Adipocyte (in vitro differentiated cells): ENCODE data around the gene ADAP1.

ENCODE experiments used
- DNase-seq: peaks from one replicate; pipeline ENCODE4 v3.0.0-alpha.2; 2015; ENCODE audit warnings: low read depth
- H3K27me3 ChIP-seq: replicated peaks from 2 replicates; pipeline ENCODE4 v1.7.0; 2013; ENCODE audit warnings: mild to moderate bottlenecking, low read length, moderate library complexity; ENCODE audit not compliant: control insufficient read depth, insufficient read depth
- H3K36me3 ChIP-seq: 2 replicates; pipeline ENCODE4 v1.7.0; 2013; ENCODE audit warnings: low read length, mild to moderate bottlenecking, moderate library complexity; ENCODE audit not compliant: control insufficient read depth, insufficient read depth, severe bottlenecking
- H3K4me1 ChIP-seq: 2 replicates; pipeline ENCODE4 v1.7.0; 2013; ENCODE audit warnings: mild to moderate bottlenecking, low read length, moderate library complexity; ENCODE audit not compliant: control insufficient read depth, insufficient read depth
- H3K4me3 ChIP-seq: 2 replicates; pipeline ENCODE4 v1.7.0; 2013; ENCODE audit warnings: mild to moderate bottlenecking, low read length, moderate library complexity
- H3K9ac ChIP-seq: 2 replicates; pipeline ENCODE4 v1.7.0; 2013; ENCODE audit warnings: mild to moderate bottlenecking, low read length, moderate library complexity
- H3K9me3 ChIP-seq: 2 replicates; pipeline ENCODE4 v1.7.0; 2013; ENCODE audit warnings: mild to moderate bottlenecking, low read length, moderate library complexity; ENCODE audit not compliant: control insufficient read depth

ADAP1 gene

GRCh38 chr7:919924-920341, 34.5 kb downstream of the ADAP1 start:
- H3K9me3 ChIP-seq, result no peaks in the 10 kb centered on the region
- no peak for DNase-seq
- H3K36me3 ChIP-seq, result no peaks in the 10 kb centered on the region
- H3K27me3 ChIP-seq, result peaks cover 13% of the 10 kb centered on the region
- no peak overlapping the region for H3K9ac ChIP-seq
- peaks cover 9% of the 10 kb centered on the region for H3K4me1 ChIP-seq
- no peak overlapping the region for H3K4me3 ChIP-seq

- Histone ChIP-seq H3K36me3 (no peaks in the 10 kb centered on the region), H3K4me1 (peaks cover 9% of the 10 kb centered on the region), H3K9me3 (no peaks in the 10 kb centered on the region), H3K9ac (no peak overlapping the region), H3K4me3 (no peak overlapping the region), H3K27me3 (peaks cover 13% of the 10 kb centered on the region)
- DNase-seq, result no peak
These were observed 35.4 kb downstream of the ADAP1 start for GRCh38 chr7:919114-919442.

- Histone ChIP-seq H3K4me3 (no peak overlapping the region), H3K4me1 (peaks cover 9% of the 10 kb centered on the region), H3K9me3 (no peaks in the 10 kb centered on the region), H3K36me3 (no peaks in the 10 kb centered on the region), H3K9ac (no peak overlapping the region), H3K27me3 (peaks cover 13% of the 10 kb centered on the region)
- no peak for DNase-seq
These were observed 35.9 kb downstream of the ADAP1 start for GRCh38 chr7:918441-919113.

GRCh38 chr7:918118-918425, 36.4 kb downstream of the ADAP1 start:
- Histone ChIP-seq H3K36me3 (no peaks in the 10 kb centered on the region), H3K9ac (no peak overlapping the region), H3K27me3 (peaks cover 13% of the 10 kb centered on the region), H3K4me3 (no peak overlapping the region), H3K9me3 (no peaks in the 10 kb centered on the region), H3K4me1 (peaks cover 6% of the 10 kb centered on the region)
- DNase-seq, result no peak

- peaks cover 13% of the 10 kb centered on the region for H3K27me3 ChIP-seq
- no peaks in the 10 kb centered on the region for H3K36me3 ChIP-seq
- H3K4me1 ChIP-seq, result peaks cover 4% of the 10 kb centered on the region
- H3K9me3 ChIP-seq, result no peaks in the 10 kb centered on the region
- H3K9ac ChIP-seq, result no peak overlapping the region
- no peak for DNase-seq
- no peak overlapping the region for H3K4me3 ChIP-seq
These were observed 37.0 kb downstream of the ADAP1 start for GRCh38 chr7:917255-918117.

GRCh38 chr7:916291-916941, 38.1 kb downstream of the ADAP1 start:
- Histone ChIP-seq H3K9me3 (no peaks in the 10 kb centered on the region), H3K4me1 (peaks cover 4% of the 10 kb centered on the region), H3K36me3 (no peaks in the 10 kb centered on the region), H3K9ac (no peak overlapping the region), H3K27me3 (peaks cover 10% of the 10 kb centered on the region), H3K4me3 (no peak overlapping the region)
- DNase-seq, result no peak

GRCh38 chr7:915291-916218, 38.9 kb downstream of the ADAP1 start:
- Histone ChIP-seq H3K27me3 (peaks cover under 1% of the 10 kb centered on the region), H3K9me3 (no peaks in the 10 kb centered on the region), H3K4me3 (no peak overlapping the region), H3K36me3 (no peaks in the 10 kb centered on the region), H3K9ac (no peak overlapping the region), H3K4me1 (peaks cover 4% of the 10 kb centered on the region)
- no peak for DNase-seq

- no peaks in the 10 kb centered on the region for H3K36me3 ChIP-seq
- H3K4me1 ChIP-seq, result peaks cover 4% of the 10 kb centered on the region
- no peak overlapping the region for H3K4me3 ChIP-seq
- no peak for DNase-seq
- H3K27me3 ChIP-seq, result no peaks in the 10 kb centered on the region
- H3K9me3 ChIP-seq, result no peaks in the 10 kb centered on the region
- H3K9ac ChIP-seq, result no peak overlapping the region
These were observed 39.8 kb downstream of the ADAP1 start for GRCh38 chr7:914521-915194.

GRCh38 chr7:913736-914520, 40.6 kb downstream of the ADAP1 start:
- H3K4me3 ChIP-seq, result no peak overlapping the region
- no peak overlapping the region for H3K9ac ChIP-seq
- no peaks in the 10 kb centered on the region for H3K27me3 ChIP-seq
- H3K9me3 ChIP-seq, result no peaks in the 10 kb centered on the region
- no peaks in the 10 kb centered on the region for H3K36me3 ChIP-seq
- no peak for DNase-seq
- H3K4me1 ChIP-seq, result peaks cover 7% of the 10 kb centered on the region
